ENCODE data around the gene RIPPLY2.

The RIPPLY2 gene

DNA sequence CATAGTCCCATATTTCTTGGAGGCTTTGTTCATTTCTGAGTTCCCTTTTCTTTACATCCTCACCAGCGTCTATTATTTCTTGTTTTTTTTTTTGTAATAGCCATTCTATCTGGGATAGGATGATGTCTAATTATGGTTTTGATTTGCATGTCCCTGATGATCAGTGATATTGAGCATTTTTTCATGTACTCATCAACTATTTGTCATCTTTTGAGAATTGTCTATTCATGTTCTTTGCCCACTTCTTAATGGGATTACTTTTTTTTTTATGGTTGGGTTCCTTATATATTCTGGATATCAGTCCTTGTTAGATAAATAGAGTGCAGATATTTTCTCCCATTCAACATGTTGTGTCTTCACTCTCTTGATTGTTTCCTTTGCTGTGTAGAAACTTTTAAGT, 48.5 kb downstream of the RIPPLY2 start:
- WGBS, 2 experiments (ENCODE audit: insufficient coverage in 2 of 2) = no CpG with 5 or more reads among the region's 1 CpG
- no peak overlapping the region for H3K27ac ChIP-seq (ENCODE audit: low read depth, low read length, severe bottlenecking)
- no peaks in the 10 kb centered on the region for H3K36me3 ChIP-seq (ENCODE audit: control insufficient read depth, insufficient read depth, low read length)
- no peaks in the 10 kb centered on the region for H3K9me3 ChIP-seq (ENCODE audit: control insufficient read depth, low read length)
- no peak overlapping the region for H3K4me3 ChIP-seq (ENCODE audit: extremely low read depth, insufficient read depth, low read length, poor library complexity, severe bottlenecking)
- H3K4me1 ChIP-seq (ENCODE audit: control insufficient read depth, insufficient read depth, low read length, poor library complexity, severe bottlenecking) = no peaks in the 10 kb centered on the region

- WGBS, 2 experiments (ENCODE audit: insufficient coverage in 2 of 2) = 79 to 85% methylated on average over 2 of the region's 4 CpGs
- Histone ChIP-seq H3K4me1 (ENCODE audit: control insufficient read depth, insufficient read depth, low read length, poor library complexity, severe bottlenecking) (no peaks in the 10 kb centered on the region), H3K4me3 (ENCODE audit: extremely low read depth, insufficient read depth, low read length, poor library complexity, severe bottlenecking) (no peak overlapping the region), H3K9me3 (ENCODE audit: control insufficient read depth, low read length) (no peaks in the 10 kb centered on the region), H3K36me3 (ENCODE audit: control insufficient read depth, insufficient read depth, low read length) (no peaks in the 10 kb centered on the region), H3K27ac (ENCODE audit: low read depth, low read length, severe bottlenecking) (no peak overlapping the region)
Measured at GRCh38 chr6:83904395-83904794, 51.2 kb downstream of the RIPPLY2 start.

DNA sequence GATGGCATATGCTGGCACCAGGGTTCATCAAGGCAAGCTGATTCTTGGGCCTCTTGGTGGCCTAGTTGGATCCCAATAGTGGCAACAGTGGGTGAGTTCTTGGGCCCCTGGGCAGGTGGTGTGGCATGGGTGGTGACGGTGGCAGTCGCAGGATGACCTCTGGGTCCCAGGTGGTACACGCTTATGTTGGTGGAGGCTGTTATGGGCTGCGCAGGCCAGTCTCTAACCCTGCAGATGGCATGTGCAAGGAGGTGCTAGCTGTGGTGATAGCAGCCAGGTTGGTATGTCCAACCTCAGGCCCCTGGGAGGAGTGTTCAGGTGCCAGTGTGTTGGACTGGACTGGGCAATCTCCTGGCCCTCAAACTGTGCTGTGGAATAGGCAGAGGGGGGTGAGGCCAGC, 52.5 kb downstream of the RIPPLY2 start:
- Histone ChIP-seq H3K27ac (ENCODE audit: low read depth, low read length, severe bottlenecking) (no peak overlapping the region), H3K4me3 (ENCODE audit: extremely low read depth, insufficient read depth, low read length, poor library complexity, severe bottlenecking) (no peak overlapping the region), H3K9me3 (ENCODE audit: control insufficient read depth, low read length) (no peaks in the 10 kb centered on the region), H3K4me1 (ENCODE audit: control insufficient read depth, insufficient read depth, low read length, poor library complexity, severe bottlenecking) (no peaks in the 10 kb centered on the region), H3K36me3 (ENCODE audit: control insufficient read depth, insufficient read depth, low read length) (no peaks in the 10 kb centered on the region)
- 92 to 100% methylated on average over 4 of the region's 4 CpGs for WGBS, 2 experiments (ENCODE audit: insufficient coverage in 2 of 2)
